ENCODE measurements around the gene NCBP2L. TPM values are rescaled to one million over a fixed set of nuclear protein-coding genes. Genes with fewer than 3 reads are reported as not detected.
A peak's percentile ranks its signal among the peaks of the same experiment; 100 is the strongest.

NCBP2L gene
- total and polyA plus RNA-seq, 12 donors: 0.01 to 0.45 TPM; not detected in 10

- H3K4me1 ChIP-seq: peaks cover 0 to 11% (median 0%) of the 10 kb centered on the region in 9 donors
- ATAC-seq (no peak), DNase-seq (no peak)
- H3K4me3 ChIP-seq: no peak overlapping the region
- H3K36me3 ChIP-seq: no peaks in the 10 kb centered on the region
- WGBS, 2 donors: 25% methylated on average over 1 of the region's 1 CpG
- H3K9me3 ChIP-seq: peaks cover 0 to 17% (median 0%) of the 10 kb centered on the region in 11 donors
- no peak overlapping the region for H3K27ac ChIP-seq
- intact Hi-C loops (cut with DNase I): no loop called here
- TF ChIP-seq CTCF (IDR thresholded peaks at IDR 0.05): no peak
- peaks cover 0 to 58% (median 0%) of the 10 kb centered on the region in 7 donors for H3K27me3 ChIP-seq
These were observed 45.9 kb downstream of the NCBP2L start for GRCh38 chrX:107823456-107823855.

- intact Hi-C loops (cut with DNase I): no loop called here
- H3K27me3 ChIP-seq: peaks cover 0 to 75% (median 0%) of the 10 kb centered on the region in 7 donors
- 1 to 2% methylated on average over 15 to 32 of the region's 32 CpGs for WGBS, 2 donors
- TF ChIP-seq CTCF (IDR thresholded peaks at IDR 0.05): no peak
- ATAC-seq (peak; percentile 40 to 74 (median 64)), DNase-seq (peak; percentile 23 to 40)
- H3K4me3 ChIP-seq: peak within 1 kb of the TSS; percentile 32 to 70 (median 58)
- peaks cover 0 to 11% (median 0%) of the 10 kb centered on the region in 9 donors for H3K4me1 ChIP-seq
- H3K36me3 ChIP-seq: no peaks in the 10 kb centered on the region
- H3K9me3 ChIP-seq: no peaks in the 10 kb centered on the region
- H3K27ac ChIP-seq: peak within 1 kb of the TSS; percentile 82 to 92 (median 87)
These were observed 48.2 kb downstream of the NCBP2L start, which contains the start of gene MID2 for GRCh38 chrX:107825698-107826237. MID2 (plus strand) TSS chrX:107825866; CDS start chrX:107826427, 561 bp downstream.

DNA sequence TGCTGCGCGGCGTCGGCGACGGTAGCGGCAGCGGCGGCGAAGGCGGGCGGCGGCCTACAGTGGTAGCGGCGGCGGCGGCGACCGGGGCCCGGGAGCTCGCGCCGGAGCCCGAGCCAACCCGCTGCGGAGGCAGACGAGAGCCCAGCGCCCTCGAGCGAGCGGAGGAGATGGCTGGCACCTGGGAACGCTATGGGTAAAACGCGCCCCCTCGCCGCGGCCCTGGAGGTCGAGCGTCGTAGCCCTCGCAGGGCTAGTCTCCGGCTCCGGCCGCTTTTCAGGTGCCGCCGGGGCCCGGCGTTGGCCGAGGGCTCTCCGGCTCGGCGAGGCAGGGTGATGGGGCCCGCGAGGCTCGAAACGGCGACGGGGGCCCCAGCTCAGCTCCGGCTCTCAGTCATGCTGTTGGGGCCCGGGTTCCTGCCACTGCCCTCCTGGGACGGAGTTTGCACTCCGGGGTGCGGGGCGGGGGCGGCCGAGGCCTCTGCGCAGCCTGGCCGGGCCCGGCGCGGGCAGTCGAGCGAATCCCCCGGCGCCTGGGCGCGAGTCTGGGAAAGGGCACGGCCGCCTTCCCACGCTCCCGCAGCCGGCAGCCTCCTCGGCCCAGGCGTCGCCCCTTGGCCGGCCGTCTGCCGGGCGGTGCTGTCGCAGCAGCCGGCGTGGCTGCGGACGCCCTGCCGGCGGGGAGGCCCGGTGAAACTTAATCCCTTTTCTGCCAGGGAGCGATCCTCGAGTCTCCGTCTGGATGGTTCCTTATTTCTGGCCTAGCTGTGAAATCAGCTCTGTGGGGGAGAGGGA lies 48.9 kb downstream of the NCBP2L start:
- peak overlapping the region; percentile 32 to 70 (median 58) for H3K4me3 ChIP-seq
- no peaks in the 10 kb centered on the region for H3K9me3 ChIP-seq
- WGBS, 2 donors: 1 to 2% methylated on average over 20 to 99 of the region's 100 CpGs
- H3K36me3 ChIP-seq: no peaks in the 10 kb centered on the region
- H3K27ac ChIP-seq: peak overlapping the region; percentile 82 to 92 (median 87)
- intact Hi-C loops (cut with DNase I): no loop called here
- peaks cover 0 to 78% (median 0%) of the 10 kb centered on the region in 7 donors for H3K27me3 ChIP-seq
- peaks cover 0 to 12% (median 0%) of the 10 kb centered on the region in 9 donors for H3K4me1 ChIP-seq
- TF ChIP-seq CTCF (IDR thresholded peaks at IDR 0.05): no peak
- ATAC-seq: peak; percentile 34 to 80 (median 61)
- peak; percentile 5 to 30 for DNase-seq

DNA sequence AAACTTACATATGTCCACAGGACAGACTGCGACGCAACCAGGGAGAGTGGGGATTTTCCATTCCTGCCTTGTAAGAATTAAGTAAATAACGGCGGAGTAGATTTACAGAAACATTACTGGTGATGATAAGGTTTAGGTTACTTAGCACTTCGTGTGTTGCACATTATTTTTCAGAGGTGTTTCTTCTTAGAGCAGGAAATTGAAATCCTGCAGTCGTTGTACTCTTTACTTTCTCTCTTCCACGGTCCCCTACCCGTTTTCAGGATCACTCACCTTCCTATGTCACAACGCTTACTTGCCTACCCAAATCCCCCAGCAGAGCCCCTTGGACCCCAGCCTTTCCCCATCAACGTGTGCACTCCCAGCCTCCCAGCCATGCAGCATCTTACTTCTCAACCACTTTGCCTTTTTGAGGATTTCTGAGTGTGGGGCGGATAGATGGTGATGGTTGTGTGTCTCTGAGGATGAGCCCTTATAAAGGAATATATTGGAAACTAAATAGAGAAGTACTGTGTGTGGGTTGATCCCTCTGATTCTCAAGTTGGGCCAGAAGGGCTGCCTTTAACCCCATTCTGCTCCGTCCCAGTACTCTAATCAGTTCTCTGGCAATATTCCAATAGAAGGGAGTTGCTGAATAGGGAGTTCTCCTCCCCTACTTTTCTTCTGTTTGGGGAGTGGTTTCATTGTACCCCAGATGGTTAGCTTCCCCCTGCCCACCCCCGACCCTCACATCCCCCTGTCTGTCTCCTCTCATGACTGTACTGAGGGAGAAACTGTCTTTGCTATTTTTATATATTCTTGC lies 49.7 kb downstream of the NCBP2L start:
- no peak for DNase-seq
- Histone ChIP-seq H3K9me3 (no peaks in the 10 kb centered on the region), H3K4me1 (peaks cover 0 to 12% (median 0%) of the 10 kb centered on the region in 9 donors), H3K27me3 (peaks cover 0 to 78% (median 0%) of the 10 kb centered on the region in 7 donors), H3K27ac (peak overlapping the region; percentile 82 to 92 (median 87)), H3K4me3 (peak overlapping the region; percentile 14 to 70 (median 58)), H3K36me3 (no peaks in the 10 kb centered on the region)
- TF ChIP-seq CTCF (IDR thresholded peaks at IDR 0.05): no peak
- ATAC-seq: peak in 2 of 8 donors; percentile 31 to 49
- intact Hi-C loops (cut with DNase I): no loop called here
- WGBS, 2 donors: 31 to 37% methylated on average over 13 of the region's 13 CpGs

Measured in heart right ventricle (tissue), 16 donors.